LNCaP clone FGC (cell line): ENCODE measurements around the gene CDR2.
"Not testable (repeated sequence)": the region's sequence is repeated elsewhere in the genome, so short reads cannot be mapped to it uniquely, and the experiment has no call there.

Source experiments
- DNase-seq: peaks from one replicate; pipeline ENCODE4 v3.0.0-alpha.2; 2011; ENCODE audit warnings: low read depth
- H3K4me3 ChIP-seq: 2 replicates; pipeline ENCODE4 v1.5.1; 2011; ENCODE audit warnings: mild to moderate bottlenecking, low read depth, low read length, control low read depth
- CTCF ChIP-seq: IDR thresholded peaks from 2 replicates; pipeline ENCODE4 v1.5.1; 2012; ENCODE audit warnings: mild to moderate bottlenecking; ENCODE audit not compliant: control insufficient read depth, insufficient read depth; ENCODE audit errors: extremely low read depth

The CDR2 gene

GRCh38 chr16:22308824-22309520 lies 65.4 kb downstream of the CDR2 start:
- no peak overlapping the region for H3K4me3 ChIP-seq
- no peak for TF ChIP-seq CTCF
- no peak for DNase-seq

GRCh38 chr16:22307838-22308237 lies 66.6 kb downstream of the CDR2 start:
- no peak for TF ChIP-seq CTCF

GRCh38 chr16:22306788-22307187 lies 67.6 kb downstream of the CDR2 start:
- no peak overlapping the region for H3K4me3 ChIP-seq
- no peak for TF ChIP-seq CTCF
- no peak for DNase-seq

More at GRCh38 chr16:22307838-22308237, 66.6 kb downstream of the CDR2 start:
- H3K4me3 ChIP-seq: no peak overlapping the region
- DNase-seq: no peak

GRCh38 chr16:22304411-22304810 lies 70.0 kb downstream of the CDR2 start:
- no peak for DNase-seq
- no peak for TF ChIP-seq CTCF
- no peak overlapping the region for H3K4me3 ChIP-seq

- no peak for TF ChIP-seq CTCF
- no peak for DNase-seq
- H3K4me3 ChIP-seq: no peak overlapping the region
Observed at GRCh38 chr16:22302776-22303363, 71.5 kb downstream of the CDR2 start.

GRCh38 chr16:22301423-22301822 lies 73.0 kb downstream of the CDR2 start:
- DNase-seq, H3K4me3 ChIP-seq: not testable (repeated sequence)

GRCh38 chr16:22300427-22301071 lies 73.9 kb downstream of the CDR2 start:
- DNase-seq: peak; percentile 33
- no peak overlapping the region for H3K4me3 ChIP-seq
- peak; percentile 89 for TF ChIP-seq CTCF
